Stimulated activated CD8-positive, alpha-beta memory T cell treated with anti-CD3 and anti-CD28 coated beads, Interleukin-2, amount 100 ng/mL, for 48 hours (primary cell): ENCODE results near the gene MICAL2.

Source experiments
- DNase-seq, 2 donors: peaks; one replicate each; pipeline ENCODE4 v3.0.0-alpha.2; 2020; ENCODE audit warnings: low read depth in 2 of 2

The MICAL2 gene

GRCh38 chr11:12117611-12118010 is 7.2 kb downstream of the MICAL2 start:
- no peak for DNase-seq

DNA sequence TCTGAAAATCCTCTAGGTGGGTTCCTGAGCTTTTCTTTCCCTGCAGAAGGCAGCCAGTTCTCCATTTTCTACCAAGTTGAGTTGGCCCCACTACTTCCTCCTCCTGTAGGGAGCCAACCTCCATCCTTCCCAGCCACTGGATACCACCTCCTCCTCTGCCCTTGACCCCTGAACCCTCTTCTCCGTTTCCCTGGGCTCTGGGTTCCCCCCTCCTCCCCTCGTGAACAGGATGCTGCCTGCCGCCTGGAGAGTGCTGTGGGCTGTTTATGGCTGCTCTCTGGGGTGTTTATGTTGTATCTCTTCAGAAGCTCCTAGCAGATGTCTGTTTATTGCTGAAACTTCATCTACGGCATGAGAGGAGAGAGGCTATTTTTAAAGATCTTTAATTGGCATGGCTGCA is 8.6 kb downstream of the MICAL2 start:
- DNase-seq = no peak

DNA sequence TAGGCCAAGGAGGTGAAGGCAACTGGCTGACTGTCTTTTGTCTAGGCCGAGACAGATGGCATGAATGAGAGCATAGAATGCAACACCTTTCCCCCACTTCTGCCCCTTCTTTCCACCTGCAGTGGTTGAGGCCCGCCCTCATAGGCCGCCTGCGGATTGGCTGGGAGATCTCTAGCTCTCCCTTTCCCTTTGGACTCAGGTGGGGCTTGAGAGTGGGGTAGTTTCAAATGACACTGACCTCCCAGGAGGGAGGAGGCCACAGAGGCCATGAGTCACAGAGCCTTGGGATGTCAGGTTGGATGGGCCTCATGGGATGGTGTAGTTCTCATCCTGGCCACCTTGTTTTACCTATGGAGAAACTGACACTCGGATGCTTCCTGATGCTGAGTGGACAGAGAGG is 9.1 kb downstream of the MICAL2 start:
- DNase-seq = no peak

DNA sequence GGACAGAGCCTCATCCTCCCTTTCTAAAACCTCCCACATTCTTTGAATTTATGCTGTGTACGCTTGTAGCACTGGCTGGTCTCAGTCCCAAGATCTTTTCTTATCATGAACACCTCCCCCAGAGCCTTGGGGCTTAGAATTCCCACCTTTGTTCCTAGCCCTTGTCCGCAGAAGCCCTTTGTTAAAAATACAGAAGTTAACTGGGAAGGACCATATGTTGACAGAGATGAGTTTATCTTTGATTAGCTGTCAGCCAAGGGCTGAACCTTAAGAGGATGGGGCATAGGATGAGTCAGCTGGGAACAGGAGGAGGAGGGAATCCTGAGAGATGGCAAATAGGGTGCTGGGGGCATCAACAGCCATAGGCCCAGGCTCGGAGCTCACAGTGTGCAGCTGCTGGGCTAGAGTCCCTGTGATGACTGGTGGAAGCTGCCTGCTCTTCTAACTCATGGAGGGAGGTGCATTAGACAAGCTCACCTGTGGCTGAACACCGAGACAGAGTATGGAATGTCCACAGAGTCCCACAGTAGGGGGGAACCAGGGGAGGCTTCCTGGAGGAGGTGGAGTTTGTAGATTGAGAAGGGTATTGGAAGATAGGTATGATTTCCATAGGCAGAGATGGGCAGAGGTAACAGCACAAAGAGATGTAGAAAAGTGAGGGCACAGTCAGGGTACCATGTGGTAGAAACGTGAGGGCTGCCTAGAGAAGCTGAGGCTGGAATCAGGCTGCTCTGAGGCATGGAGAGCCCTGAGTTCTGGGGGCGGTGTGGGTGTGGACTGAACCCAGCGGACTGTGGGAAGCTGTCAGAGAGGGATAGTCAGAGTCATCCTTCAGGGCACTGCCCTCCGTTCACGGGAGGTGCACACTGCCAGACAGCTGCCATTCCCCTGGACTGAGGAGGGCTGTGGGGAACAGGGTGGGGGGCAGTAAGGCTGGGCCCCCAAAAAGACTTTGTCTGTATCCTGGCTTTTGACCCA is 9.9 kb downstream of the MICAL2 start:
- DNase-seq = no peak

GRCh38 chr11:12121011-12121410 is 10.6 kb downstream of the MICAL2 start:
- no peak for DNase-seq

- DNase-seq = no peak
Observed at GRCh38 chr11:12121517-12121916, 11.1 kb downstream of the MICAL2 start.

- no peak for DNase-seq
Observed at GRCh38 chr11:12122083-12122482, 11.7 kb downstream of the MICAL2 start.

DNA sequence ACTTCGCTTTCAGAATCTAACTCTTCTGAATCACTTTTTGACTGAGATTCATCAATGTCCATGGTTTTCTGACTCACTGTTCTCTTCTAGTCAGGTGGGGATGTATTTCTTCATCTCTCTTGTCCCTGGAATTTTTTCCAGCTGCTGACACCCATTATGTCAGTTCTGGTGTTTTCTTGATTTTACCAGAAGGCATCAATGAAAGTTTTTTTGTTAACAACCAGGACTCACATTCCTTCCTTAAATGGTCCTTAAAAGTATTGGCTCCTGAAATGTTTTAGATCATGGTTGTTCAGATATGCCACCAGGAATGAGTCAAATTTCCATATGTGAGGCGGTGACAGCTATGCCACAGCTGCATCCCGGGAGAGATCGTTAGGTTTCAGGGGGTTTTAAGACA is 12.9 kb downstream of the MICAL2 start:
- no peak for DNase-seq

DNA sequence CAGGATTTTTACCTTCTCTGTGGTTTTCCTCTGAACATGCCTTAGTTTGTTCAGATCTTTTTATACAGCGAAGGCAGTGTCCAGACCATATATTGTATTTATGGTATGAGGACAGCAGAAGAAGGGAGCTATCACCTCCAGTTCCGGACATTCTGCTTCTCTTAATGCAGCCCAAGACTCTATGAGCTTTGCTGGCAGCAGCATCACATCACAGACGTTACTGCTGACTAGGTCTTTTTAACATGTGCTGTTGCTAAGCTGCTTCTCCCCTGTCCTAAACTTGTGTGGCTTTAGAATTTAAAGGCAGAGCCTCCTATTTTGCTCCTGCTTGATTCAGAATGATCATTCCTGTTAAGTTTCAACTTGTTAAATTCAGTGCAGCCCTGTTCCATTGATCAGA is 13.4 kb downstream of the MICAL2 start:
- no peak for DNase-seq

- no peak for DNase-seq
Observed at GRCh38 chr11:12124306-12124705, 13.9 kb downstream of the MICAL2 start.

- DNase-seq = no peak
Observed at GRCh38 chr11:12125609-12126149, 15.3 kb downstream of the MICAL2 start.

- DNase-seq = no peak
Observed at GRCh38 chr11:12126344-12127019, 16.1 kb downstream of the MICAL2 start.

DNA sequence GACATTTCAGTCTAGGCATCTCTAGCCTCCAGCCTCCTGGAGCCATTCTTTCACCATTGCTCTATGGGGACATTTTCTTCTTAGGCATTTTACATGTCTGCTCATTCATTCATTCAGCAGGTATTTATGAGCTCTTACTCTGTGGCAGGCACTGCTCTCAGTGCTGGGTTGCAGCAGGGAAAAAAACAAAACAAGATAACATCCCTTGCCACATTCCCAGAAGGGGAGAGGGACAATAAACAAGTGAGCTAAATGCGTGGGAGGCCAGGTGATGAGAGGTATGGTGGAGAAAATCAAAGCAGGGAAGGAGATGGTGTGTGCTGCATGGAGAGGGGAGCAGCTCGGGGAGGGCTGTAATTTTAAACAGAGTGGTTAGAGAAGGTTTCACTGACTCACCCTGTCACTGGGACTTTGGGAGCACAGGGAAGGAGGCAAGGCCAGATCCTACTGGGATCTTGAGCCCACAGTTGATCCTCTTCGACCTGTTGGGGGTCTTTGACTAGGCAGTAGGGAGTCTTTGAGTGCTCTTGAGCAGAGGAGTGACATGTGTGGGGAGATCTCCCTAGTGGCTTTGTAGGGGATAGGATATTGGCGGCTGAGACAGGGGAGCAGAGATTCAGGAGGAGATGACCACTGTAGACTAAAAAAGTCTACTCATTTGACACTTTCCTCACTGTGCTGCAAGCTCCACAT is 17.0 kb downstream of the MICAL2 start:
- no peak for DNase-seq

GRCh38 chr11:12128301-12128751 is 17.9 kb downstream of the MICAL2 start:
- no peak for DNase-seq

DNA sequence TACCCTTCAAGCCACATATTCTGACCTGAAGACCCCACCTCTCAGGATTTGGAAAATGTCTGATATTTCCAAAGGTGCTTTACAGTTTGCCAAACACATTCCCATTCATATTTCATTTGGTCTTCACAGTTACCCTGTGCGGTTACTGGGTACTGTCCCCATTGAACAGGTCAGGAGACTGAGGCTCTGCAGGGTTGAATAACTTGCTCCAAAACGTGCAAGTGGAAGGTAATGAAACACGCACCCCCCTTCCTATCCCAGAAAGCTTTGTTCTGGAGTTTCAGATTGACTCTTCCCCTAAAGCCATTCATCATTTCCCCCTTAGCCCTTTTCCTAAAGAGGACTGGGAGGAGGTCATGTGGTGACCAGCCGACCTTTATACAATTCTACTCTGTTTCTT is 18.8 kb downstream of the MICAL2 start:
- DNase-seq = no peak

GRCh38 chr11:12130180-12130980 is 20.0 kb downstream of the MICAL2 start:
- DNase-seq = no peak

- no peak for DNase-seq
Observed at GRCh38 chr11:12131943-12132789, 21.8 kb downstream of the MICAL2 start.

DNA sequence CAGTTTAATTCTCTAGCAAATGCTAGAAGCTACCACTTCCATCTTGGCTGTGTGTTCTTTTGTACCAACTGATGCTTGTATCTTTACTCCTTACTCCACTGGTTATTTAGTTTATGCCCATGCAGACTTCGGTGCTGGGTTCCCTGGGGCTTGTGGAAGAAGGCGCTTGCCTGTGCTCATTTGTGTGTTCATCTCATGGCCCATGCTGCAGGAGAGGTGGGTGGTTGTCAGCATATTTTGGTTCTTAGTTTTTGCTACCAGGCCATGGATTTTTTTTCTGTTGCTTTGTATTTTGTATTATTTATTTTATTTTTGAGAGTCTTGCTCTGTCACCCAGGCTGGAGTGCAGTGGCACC is 22.4 kb downstream of the MICAL2 start:
- no peak for DNase-seq

GRCh38 chr11:12133547-12134235 is 23.3 kb downstream of the MICAL2 start:
- DNase-seq = no peak

GRCh38 chr11:12134236-12134585 is 23.8 kb downstream of the MICAL2 start:
- no peak for DNase-seq
